AG04450 (cell line): ENCODE measurements around the gene MIOS. TPM values are rescaled to one million over a fixed set of nuclear protein-coding genes. Genes with fewer than 3 reads are reported as not detected.

Experiments
- CTCF ChIA-PET: fragments of 300-600, 350-600 bp; formaldehyde crosslinking; extraction: SDS; loops from one replicate; lab custom pipeline; 2022; ENCODE audit warnings: antibody characterized with exemption, inconsistent platforms; lab: Charles Lee
- POLR2A ChIA-PET: fragments of 350-600 bp; formaldehyde crosslinking; extraction: SDS; loops from one replicate; lab custom pipeline; 2021; ENCODE audit warnings: antibody characterized with exemption, inconsistent platforms; lab: Yijun Ruan, JAX
- DNase-seq: peaks from one replicate; pipeline ENCODE4 v3.0.0-alpha.2; 2011; ENCODE audit warnings: low read depth, low spot score
- H3K27ac ChIP-seq: one replicate; pipeline ENCODE4 v1.5.1; 2012; ENCODE audit warnings: low read depth, low read length, control low read depth
- H3K27me3 ChIP-seq: one replicate; pipeline ENCODE4 v1.6.0; 2012; ENCODE audit warnings: low read length; ENCODE audit not compliant: control insufficient read depth, insufficient read depth
- H3K4me3 ChIP-seq: 2 replicates; pipeline ENCODE4 v1.5.1; 2011; ENCODE audit warnings: mild to moderate bottlenecking, low read depth, low read length, control low read depth
- H3K9me3 ChIP-seq: 2 replicates; pipeline ENCODE4 v1.5.1; 2012; ENCODE audit warnings: low read length; ENCODE audit not compliant: control insufficient read depth, insufficient read depth
- CTCF ChIP-seq: IDR thresholded peaks from 2 replicates; pipeline ENCODE4 v1.5.1; 2011; ENCODE audit warnings: low read depth, low read length, control low read depth, inconsistent platforms
- polyA plus RNA-seq: library from polyadenylated mRNA; depleted of rRNA; stranded (reverse); fragments of >200 nt; gene quantifications from 2 replicates; pipeline ENCODE4 v1.2.3, GENCODE V29; 2011

Gene MIOS
- polyA plus RNA-seq, 1 experiment: 26.6 TPM

- Histone ChIP-seq H3K27ac (no peak overlapping the region), H3K9me3 (no peaks in the 10 kb centered on the region), H3K27me3 (no peaks in the 10 kb centered on the region), H3K4me3 (no peak overlapping the region)
- no peak for TF ChIP-seq CTCF
- ChIA-PET CTCF (interaction anchor here (1.1 to 3.9 kb wide), 2 partner anchors 110 to 431 kb away, joined by 5 to 22 read pairs; no protein-coding TSS in a partner anchor), POLR2A (no interaction called here)
- no peak for DNase-seq
Observed at GRCh38 chr7:7533831-7534430, 32.8 kb upstream of the MIOS start.

- Histone ChIP-seq H3K27ac (no peak within 1 kb of the TSS), H3K4me3 (no peak within 1 kb of the TSS), H3K27me3 (no peaks in the 10 kb centered on the region), H3K9me3 (no peaks in the 10 kb centered on the region)
- ChIA-PET POLR2A (no interaction called here), CTCF (interaction anchor here (3.9 kb wide), 1 partner anchor 112 kb away, joined by 22 read pairs; no protein-coding TSS in a partner anchor)
- no peak for DNase-seq
- no peak for TF ChIP-seq CTCF
Observed at GRCh38 chr7:7535691-7536090, 31.0 kb upstream of the MIOS start, which contains the start of gene COL28A1. Gene COL28A1 (minus strand): TSS chr7:7535873. CDS start chr7:7532875, 2,998 bp downstream.

- TF ChIP-seq CTCF: no peak
- POLR2A ChIA-PET: no interaction called here
Observed at GRCh38 chr7:7536396-7537019, 30.2 kb upstream of the MIOS start.

GRCh38 chr7:7537711-7538110, 29.0 kb upstream of the MIOS start:
- DNase-seq: no peak
- no peak overlapping the region for H3K27ac ChIP-seq
- CTCF ChIA-PET: interaction anchor here (1.9 kb wide), 1 partner anchor 113 kb away, joined by 18 read pairs; no protein-coding TSS in a partner anchor
- TF ChIP-seq CTCF: no peak
- H3K27me3 ChIP-seq: no peaks in the 10 kb centered on the region
- POLR2A ChIA-PET: no interaction called here
- H3K9me3 ChIP-seq: no peaks in the 10 kb centered on the region
- no peak overlapping the region for H3K4me3 ChIP-seq

More at GRCh38 chr7:7536396-7537019, 30.2 kb upstream of the MIOS start:
- H3K4me3 ChIP-seq: no peak overlapping the region
- CTCF ChIA-PET: interaction anchor here (1.0 to 3.9 kb wide), 3 partner anchors 113 to 433 kb away, joined by 3 to 22 read pairs (median 5); no protein-coding TSS in a partner anchor
- no peak for DNase-seq
- H3K27me3 ChIP-seq: no peaks in the 10 kb centered on the region
- no peak overlapping the region for H3K27ac ChIP-seq
- no peaks in the 10 kb centered on the region for H3K9me3 ChIP-seq

- no peak for DNase-seq
- Histone ChIP-seq H3K27me3 (no peaks in the 10 kb centered on the region), H3K9me3 (no peaks in the 10 kb centered on the region), H3K27ac (no peak overlapping the region), H3K4me3 (no peak overlapping the region)
- CTCF ChIA-PET: interaction anchor here (0.7 to 1.9 kb wide), 3 partner anchors 68 to 436 kb away, joined by 4 to 18 read pairs (median 5); no protein-coding TSS in a partner anchor
- no peak for TF ChIP-seq CTCF
- POLR2A ChIA-PET: no interaction called here
Observed at GRCh38 chr7:7539152-7539551, 27.5 kb upstream of the MIOS start.
